HuH-7.5 (cell line): ENCODE data around the gene TAS2R40.

Experiments
- DNase-seq: peaks from one replicate; pipeline ENCODE4 v3.0.0; 2011; ENCODE audit warnings: low spot score

The TAS2R40 gene

GRCh38 chr7:143223784-143224183 is 1.9 kb downstream of the TAS2R40 start:
- DNase-seq: no peak

- no peak for DNase-seq
Observed at GRCh38 chr7:143225047-143225446, 3.2 kb downstream of the TAS2R40 start.

DNA sequence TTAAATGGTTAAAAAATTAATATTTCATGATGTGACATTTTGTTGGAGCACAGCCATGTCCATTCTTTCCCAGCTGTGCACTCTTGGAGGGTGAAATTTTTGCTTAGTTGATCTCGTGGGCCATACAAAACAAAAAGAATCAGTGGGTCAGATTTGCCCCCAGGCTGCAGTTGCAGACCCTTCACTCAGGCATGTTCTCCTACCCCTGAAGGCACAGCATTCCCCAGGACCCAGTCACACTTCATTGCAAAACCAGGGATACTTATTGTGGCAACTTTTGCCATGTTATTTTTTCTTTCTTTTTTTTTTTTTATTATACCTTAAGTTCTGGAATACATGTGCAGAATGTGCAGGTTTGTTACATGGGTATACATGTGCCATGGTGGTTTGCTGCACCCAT is 6.0 kb downstream of the TAS2R40 start:
- no peak for DNase-seq

DNA sequence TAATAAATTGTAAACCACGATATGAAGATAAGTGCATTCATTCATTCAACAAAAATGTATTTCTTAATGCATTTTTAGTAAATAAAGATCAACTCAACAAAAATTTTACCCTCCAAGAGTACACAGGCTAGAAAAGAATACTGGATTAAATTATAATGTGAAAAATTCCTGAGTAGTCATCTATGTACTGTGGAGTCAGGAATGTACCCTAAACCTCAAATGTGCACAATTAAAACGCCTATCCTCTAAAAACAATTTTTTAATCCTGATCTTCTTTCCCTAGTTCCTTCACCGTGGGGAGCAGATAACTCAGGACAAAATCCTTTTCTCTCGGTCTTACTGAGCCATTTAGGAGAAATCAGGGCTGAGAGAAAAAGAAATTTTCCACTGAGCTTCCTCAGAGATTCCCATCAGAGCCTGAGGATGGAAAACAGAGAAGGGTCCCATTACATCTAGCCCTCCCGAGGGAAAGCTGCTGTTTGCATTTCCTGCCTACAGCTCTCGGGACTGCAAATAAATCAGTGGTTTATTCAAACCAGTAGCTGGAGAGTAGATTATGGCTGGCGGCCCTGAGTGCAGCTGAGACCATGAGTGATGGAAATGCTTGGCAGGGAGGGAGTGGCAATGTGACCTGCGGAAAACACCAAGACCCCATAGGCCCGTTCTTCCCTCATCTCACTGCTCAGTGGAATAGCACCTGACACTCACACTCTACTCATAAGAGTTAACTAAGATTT is 7.4 kb downstream of the TAS2R40 start:
- no peak for DNase-seq

DNA sequence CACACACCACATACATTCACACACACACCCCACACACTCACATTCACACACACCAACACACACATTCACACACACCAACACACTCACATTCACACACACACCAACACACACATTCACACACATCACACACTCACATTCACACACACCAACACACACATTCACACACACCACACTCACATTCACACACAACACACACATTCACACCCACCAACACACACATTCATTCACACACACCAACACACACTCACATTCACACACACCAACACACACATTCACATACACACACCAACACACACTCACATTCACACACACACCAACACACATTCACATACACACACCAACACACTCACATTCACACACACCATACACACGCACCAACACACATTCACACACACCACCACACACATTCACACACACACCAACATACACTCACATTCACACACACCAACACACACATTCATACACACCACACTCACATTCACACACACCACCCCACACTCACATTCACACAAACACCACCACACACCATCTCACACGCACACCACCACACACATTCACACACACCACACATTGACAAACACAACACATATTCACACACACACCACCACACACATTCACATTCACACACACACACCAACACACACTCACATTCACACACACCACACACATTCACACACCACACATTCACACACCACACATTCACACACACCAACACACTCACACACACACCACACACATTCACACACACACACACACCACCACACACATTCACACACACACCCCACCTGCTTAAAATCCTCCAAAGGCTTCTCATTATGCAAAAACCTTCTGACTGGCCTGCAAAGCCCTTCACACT is 9.0 kb downstream of the TAS2R40 start:
- DNase-seq: no peak

DNA sequence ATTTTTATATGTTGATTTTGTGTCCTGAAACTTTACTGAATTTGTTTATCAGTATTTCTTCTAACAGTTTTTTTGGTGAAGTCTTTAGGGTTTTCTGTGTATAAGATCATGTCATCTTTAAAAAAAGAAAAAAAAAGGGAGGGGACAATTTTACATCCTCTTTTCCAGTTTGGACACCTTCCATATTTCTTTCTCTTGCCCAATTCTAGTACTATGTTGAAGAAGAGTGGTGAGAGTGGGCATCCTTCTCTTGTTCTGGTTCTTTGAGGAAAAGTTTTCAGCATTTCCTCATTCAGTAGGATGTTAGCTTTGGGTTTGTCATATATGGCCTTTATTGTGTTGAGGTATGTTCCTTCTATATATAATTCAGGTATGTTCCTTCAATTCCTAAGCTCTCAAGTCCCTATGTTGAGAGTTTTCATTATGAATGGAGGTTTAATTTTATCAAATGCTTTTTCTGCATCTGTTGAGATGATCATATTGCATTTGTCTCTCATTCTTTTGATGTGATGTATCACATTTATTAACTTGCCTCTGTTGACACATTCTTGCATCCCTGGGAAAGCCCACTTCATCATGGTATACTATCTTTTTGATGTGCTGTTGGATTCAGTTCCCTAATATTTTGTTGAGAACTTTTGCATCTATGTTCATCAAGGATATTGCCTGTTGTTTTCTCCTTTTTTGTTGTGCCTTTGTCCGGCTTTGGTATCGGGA is 12.1 kb downstream of the TAS2R40 start:
- no peak for DNase-seq

DNA sequence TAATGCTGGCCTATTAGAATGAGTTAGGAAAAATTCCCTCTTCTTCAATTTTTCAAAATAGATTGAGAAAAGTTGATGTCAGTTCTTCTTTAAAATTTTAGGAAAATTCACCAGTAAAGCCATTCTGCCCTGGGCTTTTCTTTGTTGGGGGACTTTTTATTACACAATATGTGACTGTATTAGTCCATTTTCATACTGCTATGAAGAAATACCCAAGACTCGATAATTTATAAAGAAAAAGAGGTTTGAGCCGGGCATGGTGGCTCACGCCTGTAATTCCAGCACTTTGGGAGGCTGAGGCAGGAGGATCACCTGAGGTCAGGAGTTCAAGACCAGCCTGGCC is 12.7 kb downstream of the TAS2R40 start:
- no peak for DNase-seq

DNA sequence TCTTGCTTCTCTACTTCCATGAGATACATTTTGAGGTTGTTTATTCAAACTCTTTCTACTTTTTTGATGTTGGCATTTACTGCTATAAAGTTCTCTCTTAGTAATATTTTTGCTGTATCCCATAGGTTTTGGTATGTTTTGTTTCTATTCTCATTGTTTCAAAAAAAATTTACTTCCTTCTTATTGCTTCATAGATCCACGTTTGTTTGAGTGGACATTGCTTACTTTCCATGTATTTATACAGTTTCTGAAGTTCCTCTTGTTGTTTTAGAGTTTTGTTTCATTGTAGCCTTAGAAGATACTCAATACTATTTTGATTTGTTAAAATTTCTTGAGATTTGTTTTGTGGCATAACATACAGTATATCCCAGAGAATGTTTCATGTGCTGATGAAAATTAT is 13.7 kb downstream of the TAS2R40 start:
- no peak for DNase-seq

- DNase-seq: no peak
Observed at GRCh38 chr7:143236408-143236990, 14.7 kb downstream of the TAS2R40 start.

GRCh38 chr7:143237366-143237765 is 15.5 kb downstream of the TAS2R40 start:
- DNase-seq: no peak

- no peak for DNase-seq
Observed at GRCh38 chr7:143238289-143238980, 16.6 kb downstream of the TAS2R40 start.

DNA sequence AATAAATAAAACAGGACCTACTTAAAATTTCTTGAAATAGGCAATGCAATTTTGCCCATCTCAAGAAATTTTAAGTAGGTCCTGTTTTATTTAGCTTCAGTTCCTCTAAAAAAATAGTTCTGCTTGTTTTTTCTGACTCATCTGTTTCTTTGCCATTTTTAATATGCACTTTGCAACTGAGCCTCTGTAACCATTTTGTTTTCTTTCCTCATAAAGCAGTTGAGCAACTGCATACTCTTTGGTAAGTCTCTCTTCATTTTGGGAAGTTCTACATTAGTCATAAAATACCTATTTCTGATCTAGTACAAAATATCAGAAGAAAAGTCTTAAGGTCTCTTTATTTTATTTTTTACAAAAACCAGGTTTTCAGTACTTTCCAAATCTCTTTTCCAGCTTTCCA is 18.0 kb downstream of the TAS2R40 start:
- DNase-seq: no peak

DNA sequence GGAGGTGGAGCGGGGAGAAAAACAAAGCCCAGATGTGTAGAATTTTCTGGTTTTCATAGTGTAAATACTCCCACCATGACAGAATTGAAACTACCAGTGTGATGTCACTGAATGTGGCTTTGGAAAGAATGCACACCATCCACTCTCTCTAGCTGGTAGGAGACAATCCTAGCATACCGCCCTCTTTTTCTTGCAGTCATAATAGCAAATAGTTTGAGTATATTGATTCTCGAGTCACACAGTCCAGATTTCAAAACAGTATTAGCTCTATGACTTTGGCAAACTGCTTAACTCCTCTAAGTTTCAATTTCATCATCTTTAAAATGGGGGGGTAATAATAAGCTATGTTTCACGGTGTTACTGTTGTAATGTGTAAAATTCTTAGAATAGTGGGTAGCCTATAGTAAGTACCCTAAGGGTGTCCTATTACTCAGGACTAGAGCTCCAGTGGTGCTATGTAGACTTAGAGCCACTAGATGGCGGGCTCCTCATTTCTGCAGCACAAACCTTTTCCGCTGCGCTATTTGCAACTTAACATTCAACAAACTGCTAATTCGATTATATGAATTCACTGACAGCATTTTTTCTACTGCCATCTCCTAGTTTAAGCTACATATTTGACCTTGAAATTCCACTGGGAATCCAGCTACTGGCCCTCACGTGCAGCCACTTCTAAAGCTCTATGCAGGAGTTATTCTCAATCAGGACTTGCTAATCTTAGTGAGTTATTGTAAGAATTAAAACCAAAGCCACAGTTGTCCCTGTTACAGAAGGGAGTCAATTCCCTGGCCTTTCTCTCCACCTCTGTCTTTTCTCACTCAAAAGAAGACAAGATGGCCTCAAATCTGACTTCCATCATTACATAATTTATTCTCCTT is 18.7 kb downstream of the TAS2R40 start:
- peak; percentile 13 for DNase-seq

DNA sequence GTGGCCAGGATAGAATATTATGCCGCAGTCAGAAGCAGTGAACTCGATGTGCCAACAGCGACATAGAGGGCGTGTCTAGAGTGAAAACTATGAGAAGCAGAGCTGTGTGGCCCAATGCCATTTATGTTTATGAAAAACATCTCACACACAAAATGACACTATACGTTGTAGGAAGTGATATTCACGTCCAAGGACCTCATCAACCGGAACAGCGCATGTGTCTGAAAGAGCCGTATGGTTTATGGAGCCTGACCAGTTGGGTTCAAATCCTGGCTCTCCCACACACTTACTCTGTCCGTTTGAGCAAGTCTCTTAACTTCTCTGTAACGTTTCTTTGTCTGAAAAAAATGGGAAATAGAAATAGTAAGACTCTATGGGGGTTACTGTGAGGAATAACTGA is 20.5 kb downstream of the TAS2R40 start:
- DNase-seq: no peak

DNA sequence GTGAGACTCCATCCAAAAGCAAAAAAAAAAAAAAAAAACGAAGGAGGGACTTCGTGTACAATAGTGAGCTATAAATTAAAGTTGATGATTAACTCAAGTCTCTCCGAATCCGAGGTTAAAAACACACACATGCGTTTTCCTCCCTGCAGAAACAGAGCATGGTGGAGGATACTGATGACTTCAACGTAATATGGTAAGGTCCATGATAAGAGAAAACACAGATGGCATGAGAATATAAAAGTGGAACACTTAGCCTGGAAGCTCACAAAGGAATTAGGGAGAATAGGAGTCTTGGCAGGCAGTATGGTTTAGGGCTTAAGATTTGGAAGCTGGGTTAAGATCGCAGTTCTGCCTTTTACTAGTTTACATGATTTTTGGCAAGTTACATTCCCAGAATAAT is 21.3 kb downstream of the TAS2R40 start:
- no peak for DNase-seq

DNA sequence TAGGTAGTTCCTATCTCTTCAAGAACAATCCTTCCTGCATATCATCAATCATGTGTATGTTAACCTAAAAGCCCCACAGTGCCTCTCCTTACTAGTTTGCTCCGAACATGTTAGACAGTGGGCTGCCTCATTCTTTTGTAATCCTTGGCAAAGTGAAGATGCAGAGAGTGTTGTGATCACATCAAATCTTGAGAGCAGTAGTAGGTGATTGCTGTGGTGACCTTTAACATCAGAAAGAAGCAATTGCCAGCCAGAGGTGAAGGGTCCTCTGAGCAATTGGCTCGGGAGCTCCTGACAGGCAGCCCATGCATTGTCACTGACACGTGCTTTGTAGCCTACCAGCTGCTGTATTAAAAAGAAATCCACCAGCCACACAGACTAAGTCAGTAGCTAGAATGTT is 21.8 kb downstream of the TAS2R40 start:
- no peak for DNase-seq

DNA sequence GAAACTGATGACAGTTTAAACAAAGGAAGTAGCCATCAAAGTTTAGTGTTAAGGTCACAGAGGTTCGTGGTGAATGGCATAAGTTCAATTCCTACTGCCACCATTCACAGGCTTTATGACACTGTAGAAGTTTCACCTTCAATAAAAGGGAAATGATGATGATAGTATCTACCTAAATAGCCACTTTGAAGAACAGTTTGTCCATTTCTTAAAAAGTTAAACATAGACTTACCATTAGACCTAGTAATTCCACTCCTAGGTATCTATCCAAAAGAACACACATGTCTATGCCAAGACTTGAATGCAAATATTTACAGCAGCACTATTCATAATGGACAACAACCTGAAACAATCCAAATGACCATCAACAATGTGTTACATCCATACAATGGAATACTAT is 22.5 kb downstream of the TAS2R40 start:
- no peak for DNase-seq

GRCh38 chr7:143245123-143245522 is 23.3 kb downstream of the TAS2R40 start:
- no peak for DNase-seq

- DNase-seq: no peak
Observed at GRCh38 chr7:143247372-143247771, 25.5 kb downstream of the TAS2R40 start.

- peak; percentile 46 for DNase-seq
Observed at GRCh38 chr7:143248761-143249354, 27.0 kb downstream of the TAS2R40 start.

- DNase-seq: no peak
Observed at GRCh38 chr7:143250199-143250598, 28.4 kb downstream of the TAS2R40 start.
